ENCODE results near the gene DPP3. TPM values are rescaled to one million over a fixed set of nuclear protein-coding genes. Genes with fewer than 3 reads are reported as not detected.
"Not testable (repeated sequence)": the region's sequence is repeated elsewhere in the genome, so short reads cannot be mapped to it uniquely, and the experiment has no call there.

The DPP3 gene
- polyA plus RNA-seq, 1 of the 3 experiments (the other 2 are of a cell fraction) = 70.6 TPM

DNA sequence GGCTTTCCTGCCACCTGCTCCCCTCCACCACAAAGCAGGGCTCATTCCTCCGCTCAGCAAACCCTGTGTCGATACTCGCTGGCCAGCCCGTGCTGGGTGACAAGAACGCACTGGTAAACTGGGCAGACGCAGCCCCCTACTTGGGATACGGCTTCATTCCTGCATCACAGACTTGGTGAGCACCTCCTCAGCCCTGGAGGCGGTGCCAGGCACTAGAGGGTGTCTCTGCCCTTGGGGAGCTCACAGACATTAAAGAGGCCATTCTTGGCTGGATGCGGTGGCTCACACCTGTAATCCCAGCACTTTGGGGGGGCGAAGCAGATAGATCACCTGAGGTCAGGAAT lies 59.6 kb downstream of the DPP3 start:
- Histone ChIP-seq H2AFZ (ENCODE audit: low read depth) (no peak overlapping the region), H3K36me3 (replicated peaks in 1 of 2; ENCODE audit: control insufficient read depth in 1 of 2, insufficient read depth in 2 of 2, low read length in 1 of 2) (peaks cover 4 to 13% of the 10 kb centered on the region in 2 experiments), H3K9ac (no peak overlapping the region), H3K27ac (ENCODE audit: low read depth in 2 of 2, low read length in 1 of 2) (no peak overlapping the region), H3K9me2 (no peaks in the 10 kb centered on the region), H3K27me3 (ENCODE audit: insufficient read depth) (no peaks in the 10 kb centered on the region), H3K79me2 (ENCODE audit: insufficient read depth) (peaks cover under 1% of the 10 kb centered on the region), H3K4me2 (no peak overlapping the region), H3K4me1 (ENCODE audit: control insufficient read depth in 1 of 2, insufficient read depth in 2 of 2, low read depth in 1 of 2, low read length in 1 of 2) (peaks cover 0 to 8% of the 10 kb centered on the region in 2 experiments; a peak in 1 of 4 replicates), H3K4me3 (ENCODE audit: low read depth in 2 of 2, low read length in 1 of 2) (no peak overlapping the region), H3F3A (replicated peaks; ENCODE audit: insufficient read depth) (no peaks in the 10 kb centered on the region), H4K20me1 (ENCODE audit: insufficient read depth) (no peaks in the 10 kb centered on the region), H3K9me3 (no peaks in the 10 kb centered on the region)
- 87% methylated on average over 8 of the region's 10 CpGs for WGBS (ENCODE audit: low lambda C conversion rate)
- ChIA-PET POLR2A (interaction anchor here (0.6 kb wide), 1 partner anchor 20 kb away, joined by 3 read pairs; no protein-coding TSS in a partner anchor), CTCF (interaction anchor here (0.6 to 0.8 kb wide), 3 partner anchors 130 to 158 kb away, joined by 3 read pairs; partner anchors contain the start of gene RBM4B)
- no peak for DNase-seq
- TF ChIP-seq FOSL2 (IDR thresholded peaks at IDR 0.05; ENCODE audit: borderline replicate concordance, low read depth) = no peak
- no peak for TF ChIP-seq TEAD4 (IDR thresholded peaks at IDR 0.05; ENCODE audit: borderline replicate concordance, insufficient read depth)
- TF ChIP-seq, protein P1, sequence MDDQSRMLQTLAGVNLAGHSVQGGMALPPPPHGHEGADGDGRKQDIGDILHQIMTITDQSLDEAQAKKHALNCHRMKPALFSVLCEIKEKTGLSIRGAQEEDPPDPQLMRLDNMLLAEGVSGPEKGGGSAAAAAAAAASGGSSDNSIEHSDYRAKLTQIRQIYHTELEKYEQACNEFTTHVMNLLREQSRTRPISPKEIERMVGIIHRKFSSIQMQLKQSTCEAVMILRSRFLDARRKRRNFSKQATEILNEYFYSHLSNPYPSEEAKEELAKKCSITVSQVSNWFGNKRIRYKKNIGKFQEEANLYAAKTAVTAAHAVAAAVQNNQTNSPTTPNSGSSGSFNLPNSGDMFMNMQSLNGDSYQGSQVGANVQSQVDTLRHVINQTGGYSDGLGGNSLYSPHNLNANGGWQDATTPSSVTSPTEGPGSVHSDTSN (IDR thresholded peaks at IDR 0.05) = no peak
- TF ChIP-seq MEF2A (IDR thresholded peaks at IDR 0.05; ENCODE audit: borderline replicate concordance, low read depth) = no peak
- TF ChIP-seq CHD2 (IDR thresholded peaks at IDR 0.05; ENCODE audit: low read length, partially characterized antibody) = no peak
- no peak for TF ChIP-seq FOXM1 (IDR thresholded peaks at IDR 0.05; ENCODE audit: low read depth)
- TF ChIP-seq, protein P2, sequence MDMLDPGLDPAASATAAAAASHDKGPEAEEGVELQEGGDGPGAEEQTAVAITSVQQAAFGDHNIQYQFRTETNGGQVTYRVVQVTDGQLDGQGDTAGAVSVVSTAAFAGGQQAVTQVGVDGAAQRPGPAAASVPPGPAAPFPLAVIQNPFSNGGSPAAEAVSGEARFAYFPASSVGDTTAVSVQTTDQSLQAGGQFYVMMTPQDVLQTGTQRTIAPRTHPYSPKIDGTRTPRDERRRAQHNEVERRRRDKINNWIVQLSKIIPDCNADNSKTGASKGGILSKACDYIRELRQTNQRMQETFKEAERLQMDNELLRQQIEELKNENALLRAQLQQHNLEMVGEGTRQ (IDR thresholded peaks at IDR 0.05; ENCODE audit: borderline replicate concordance, low read depth, low read length) = no peak
- TF ChIP-seq POLR2AphosphoS5 (IDR thresholded peaks at IDR 0.05; ENCODE audit: low read depth, low read length) = no peak
- TF ChIP-seq GATA2 (CRISPR knock-in tag; IDR thresholded peaks at IDR 0.05) = no peak

DNA sequence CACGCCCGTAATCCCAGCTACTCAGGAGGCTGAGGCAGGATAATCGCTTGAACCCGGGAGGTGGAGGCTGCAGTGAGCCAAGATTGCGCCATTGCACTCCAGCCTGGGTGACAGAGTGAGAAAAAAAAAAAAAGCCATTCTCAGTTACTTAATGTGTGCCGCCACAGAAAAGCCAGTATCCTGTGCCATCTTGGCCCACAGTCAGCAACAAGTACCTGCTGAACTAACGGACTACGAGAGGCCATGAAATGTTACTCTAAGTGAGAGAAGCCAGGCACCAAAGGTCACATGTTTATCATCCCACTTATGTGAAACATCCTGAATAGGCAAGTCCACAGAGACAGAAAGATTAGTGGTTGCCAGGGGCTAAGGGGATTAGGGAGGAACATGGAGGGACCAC lies 60.4 kb downstream of the DPP3 start:
- not testable (repeated sequence) for H3K27me3 ChIP-seq (ENCODE audit: insufficient read depth); H2AFZ ChIP-seq (ENCODE audit: low read depth); H3K4me2 ChIP-seq; H3K79me2 ChIP-seq (ENCODE audit: insufficient read depth); H3K27ac ChIP-seq (ENCODE audit: low read depth in 2 of 2, low read length in 1 of 2); H4K20me1 ChIP-seq (ENCODE audit: insufficient read depth); H3K9me3 ChIP-seq; H3K4me1 ChIP-seq (ENCODE audit: control insufficient read depth in 1 of 2, insufficient read depth in 2 of 2, low read depth in 1 of 2, low read length in 1 of 2); DNase-seq; H3K4me3 ChIP-seq (ENCODE audit: low read depth in 2 of 2, low read length in 1 of 2); H3K9me2 ChIP-seq; H3K9ac ChIP-seq; H3F3A ChIP-seq (replicated peaks; ENCODE audit: insufficient read depth)
- POLR2A ChIA-PET = interaction anchor here (0.6 kb wide), 1 partner anchor 19 kb away, joined by 3 read pairs; no protein-coding TSS in a partner anchor
- CTCF ChIA-PET = interaction anchor here (0.6 kb wide), 1 partner anchor 130 kb away, joined by 3 read pairs; no protein-coding TSS in a partner anchor
- 95% methylated on average over 8 of the region's 8 CpGs for WGBS (ENCODE audit: low lambda C conversion rate)
- peaks cover 4 to 13% of the 10 kb centered on the region in 2 experiments for H3K36me3 ChIP-seq (replicated peaks in 1 of 2; ENCODE audit: control insufficient read depth in 1 of 2, insufficient read depth in 2 of 2, low read length in 1 of 2)

DNA sequence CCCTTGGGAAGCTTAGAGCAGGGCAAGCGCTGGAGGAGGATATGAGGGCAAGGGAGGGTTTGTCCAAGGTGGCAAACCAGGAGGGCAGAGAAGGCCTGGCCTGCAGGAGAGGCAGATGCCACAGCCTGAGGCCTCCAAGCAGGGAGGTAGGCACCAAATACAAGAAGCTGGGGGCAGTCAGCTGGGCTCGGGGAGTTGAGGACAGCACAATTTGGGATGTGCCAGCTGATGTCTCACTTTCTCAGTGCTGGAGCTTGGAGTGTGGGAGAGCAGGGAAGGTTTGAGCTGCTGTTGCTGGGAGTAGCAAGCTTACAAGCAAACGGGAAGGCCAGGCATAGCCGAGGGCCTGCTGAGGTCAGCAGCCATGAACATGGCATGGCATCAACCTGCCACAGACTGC lies 61.7 kb downstream of the DPP3 start:
- POLR2A ChIA-PET = interaction anchor here (0.9 kb wide), 1 partner anchor 31 kb away, joined by 4 read pairs; the partner anchor contains the start of gene BBS1
- H3K27ac ChIP-seq (ENCODE audit: low read depth in 2 of 2, low read length in 1 of 2) = no peak overlapping the region
- no peaks in the 10 kb centered on the region for H4K20me1 ChIP-seq (ENCODE audit: insufficient read depth)
- H3K9me3 ChIP-seq = no peaks in the 10 kb centered on the region
- H3K4me3 ChIP-seq (ENCODE audit: low read depth in 2 of 2, low read length in 1 of 2) = no peak overlapping the region
- 90% methylated on average over 4 of the region's 4 CpGs for WGBS (ENCODE audit: low lambda C conversion rate)
- H3K27me3 ChIP-seq (ENCODE audit: insufficient read depth) = no peaks in the 10 kb centered on the region
- peaks cover 0 to 10% of the 10 kb centered on the region in 2 experiments; a peak in 1 of 4 replicates for H3K4me1 ChIP-seq (ENCODE audit: control insufficient read depth in 1 of 2, insufficient read depth in 2 of 2, low read depth in 1 of 2, low read length in 1 of 2)
- H2AFZ ChIP-seq (ENCODE audit: low read depth) = no peak overlapping the region
- H3K79me2 ChIP-seq (ENCODE audit: insufficient read depth) = peaks cover 7% of the 10 kb centered on the region
- H3K9ac ChIP-seq = no peak overlapping the region
- peaks cover 4% of the 10 kb centered on the region for H3F3A ChIP-seq (replicated peaks; ENCODE audit: insufficient read depth)
- CTCF ChIA-PET = interaction anchor here (1.5 to 2.3 kb wide), 2 partner anchors 137 to 153 kb away, joined by 3 to 10 read pairs; no protein-coding TSS in a partner anchor
- H3K9me2 ChIP-seq = no peaks in the 10 kb centered on the region
- H3K36me3 ChIP-seq (replicated peaks in 1 of 2; ENCODE audit: control insufficient read depth in 1 of 2, insufficient read depth in 2 of 2, low read length in 1 of 2) = peaks cover 4 to 13% of the 10 kb centered on the region in 2 experiments
- DNase-seq = no peak
- no peak overlapping the region for H3K4me2 ChIP-seq
- no peak for TF ChIP-seq GABPA (IDR thresholded peaks at IDR 0.05; ENCODE audit: low read depth)
- TF ChIP-seq RFX5 (IDR thresholded peaks at IDR 0.05; ENCODE audit: low read length) = no peak
- no peak for TF ChIP-seq ELF1 (IDR thresholded peaks at IDR 0.05)
- no peak for TF ChIP-seq EZH2phosphoT487 (IDR thresholded peaks at IDR 0.05; ENCODE audit: borderline replicate concordance, low read depth)
- no peak for TF ChIP-seq SIN3A (IDR thresholded peaks at IDR 0.05; ENCODE audit: borderline replicate concordance, low read depth, low read length)
- TF ChIP-seq RCOR1 (IDR thresholded peaks at IDR 0.05; ENCODE audit: low read length) = no peak
- no peak for TF ChIP-seq TAF1 (IDR thresholded peaks at IDR 0.05; ENCODE audit: borderline replicate concordance, low read depth, low read length)
- no peak for TF ChIP-seq RAD21 (IDR thresholded peaks at IDR 0.05; ENCODE audit: low read length)
- no peak for TF ChIP-seq FOSL2 (IDR thresholded peaks at IDR 0.05; ENCODE audit: borderline replicate concordance, low read depth)
- no peak for TF ChIP-seq POLR2AphosphoS5 (IDR thresholded peaks at IDR 0.05; ENCODE audit: low read depth, low read length)
- no peak for TF ChIP-seq TEAD4 (IDR thresholded peaks at IDR 0.05; ENCODE audit: borderline replicate concordance, insufficient read depth)
